NCI-H2107 (cell line): Measurements from ENCODE around the gene TNKS1BP1.

ENCODE experiments used
- DNase-seq: peaks from one replicate; lab custom pipeline; 2025; lab: John Stamatoyannopoulos, UW

Gene TNKS1BP1

DNA sequence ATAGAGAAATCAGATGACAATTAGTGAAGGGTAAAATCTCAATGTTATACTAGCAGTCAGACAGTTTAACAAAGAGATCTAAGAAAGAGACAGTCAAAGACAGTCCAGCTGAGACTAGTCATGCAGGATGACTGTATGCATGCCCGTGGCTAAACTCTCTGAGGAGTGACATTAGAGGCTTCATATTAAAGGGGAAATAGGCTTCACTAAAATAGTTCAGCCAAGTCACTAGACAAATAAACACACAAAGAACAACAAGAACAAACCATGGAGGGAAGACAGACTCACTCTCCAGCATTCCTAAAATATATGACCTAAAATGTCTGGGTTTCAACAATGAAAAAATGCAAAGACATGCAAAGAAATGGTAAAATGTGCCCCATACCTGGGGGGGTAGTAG, 69.1 kb downstream of the TNKS1BP1 start:
- DNase-seq = no peak

DNA sequence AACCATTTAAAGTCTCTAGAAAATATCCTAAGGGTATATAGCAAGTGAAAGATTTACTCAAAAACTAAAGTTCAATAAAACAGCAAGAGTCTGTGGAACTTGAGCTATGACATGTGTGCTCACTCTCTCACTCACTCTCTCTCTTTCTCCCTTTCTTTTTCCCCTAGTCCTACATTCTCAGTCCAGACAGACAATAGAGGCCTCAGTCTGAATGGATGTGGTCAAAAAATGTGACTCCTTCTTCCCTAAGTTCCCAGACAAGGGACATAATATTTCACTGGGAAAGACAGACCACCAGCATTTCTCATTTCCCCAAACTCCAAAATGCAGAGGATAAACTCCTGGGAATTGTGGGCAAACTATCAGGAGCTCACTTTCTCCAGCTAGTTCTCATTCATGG, 70.1 kb downstream of the TNKS1BP1 start:
- DNase-seq = no peak

DNA sequence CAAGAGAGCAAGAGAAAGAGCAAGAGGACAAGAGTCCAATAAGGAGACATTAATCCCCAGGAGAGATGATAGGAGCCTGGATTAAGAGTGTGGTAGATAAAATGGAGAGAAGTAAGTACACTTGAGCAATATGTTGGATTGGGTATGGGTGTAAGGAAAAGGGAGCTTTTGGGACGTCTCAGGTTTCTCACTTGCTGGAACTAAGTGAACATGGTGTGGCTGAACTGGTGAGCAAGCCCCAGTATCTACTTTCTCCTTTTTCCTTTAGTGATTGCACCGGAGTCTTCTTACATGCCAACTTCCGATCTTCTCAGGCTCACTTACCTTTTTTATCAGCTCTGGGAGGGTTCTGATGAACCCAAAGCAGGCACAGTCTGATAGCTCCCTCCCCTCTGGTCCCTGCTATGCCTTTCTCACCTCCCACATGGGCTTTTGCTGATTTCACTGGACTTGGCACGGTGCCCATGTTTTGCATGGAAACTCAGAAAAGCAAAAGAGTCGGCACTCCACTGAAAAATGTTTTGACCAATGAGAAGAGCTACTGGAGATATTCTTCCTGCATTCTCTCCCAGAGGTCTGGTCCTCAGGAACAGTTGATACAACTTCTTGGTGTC, 73.2 kb downstream of the TNKS1BP1 start:
- no peak for DNase-seq

DNA sequence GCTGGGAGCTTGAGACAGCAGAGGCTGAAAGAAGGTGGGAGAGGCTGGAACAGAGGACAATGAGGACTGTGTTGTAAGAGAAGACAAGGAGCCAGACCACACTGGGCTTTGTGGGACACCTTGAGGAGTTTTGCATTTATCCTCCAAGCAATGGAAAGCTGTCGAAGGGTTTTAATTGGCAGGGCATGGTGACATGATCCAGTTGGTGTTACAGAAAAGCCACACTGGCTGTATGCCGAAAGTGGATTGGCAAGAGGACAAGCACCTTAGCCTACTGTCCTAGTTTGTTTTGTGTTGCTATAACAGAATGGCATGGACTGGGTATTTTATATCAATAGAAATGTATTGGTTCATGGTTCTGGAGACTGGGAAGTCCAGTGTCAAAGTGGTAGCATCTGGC, 73.7 kb downstream of the TNKS1BP1 start:
- DNase-seq = no peak
